Activated CD8-positive, alpha-beta memory T cell treated with anti-CD3 and anti-CD28 coated beads for 1 hour (primary cell): ENCODE measurements around the gene MDFIC2.
"Not testable (repeated sequence)": the region's sequence is repeated elsewhere in the genome, so short reads cannot be mapped to it uniquely, and the experiment has no call there.

Source experiments
- DNase-seq, 2 donors: peaks; one replicate each; pipeline ENCODE4 v3.0.0-alpha.2; 2020; ENCODE audit warnings: low read depth in 1 of 2; ENCODE audit errors: extremely low read depth in 1 of 2

Gene MDFIC2

GRCh38 chr3:70312336-70312735 lies at the start of gene MDFIC2:
Gene MDFIC2, minus strand, starts transcription at chr3:70312638. Its CDS starts 665 bp downstream, at chr3:70311973.
- DNase-seq = no peak

DNA sequence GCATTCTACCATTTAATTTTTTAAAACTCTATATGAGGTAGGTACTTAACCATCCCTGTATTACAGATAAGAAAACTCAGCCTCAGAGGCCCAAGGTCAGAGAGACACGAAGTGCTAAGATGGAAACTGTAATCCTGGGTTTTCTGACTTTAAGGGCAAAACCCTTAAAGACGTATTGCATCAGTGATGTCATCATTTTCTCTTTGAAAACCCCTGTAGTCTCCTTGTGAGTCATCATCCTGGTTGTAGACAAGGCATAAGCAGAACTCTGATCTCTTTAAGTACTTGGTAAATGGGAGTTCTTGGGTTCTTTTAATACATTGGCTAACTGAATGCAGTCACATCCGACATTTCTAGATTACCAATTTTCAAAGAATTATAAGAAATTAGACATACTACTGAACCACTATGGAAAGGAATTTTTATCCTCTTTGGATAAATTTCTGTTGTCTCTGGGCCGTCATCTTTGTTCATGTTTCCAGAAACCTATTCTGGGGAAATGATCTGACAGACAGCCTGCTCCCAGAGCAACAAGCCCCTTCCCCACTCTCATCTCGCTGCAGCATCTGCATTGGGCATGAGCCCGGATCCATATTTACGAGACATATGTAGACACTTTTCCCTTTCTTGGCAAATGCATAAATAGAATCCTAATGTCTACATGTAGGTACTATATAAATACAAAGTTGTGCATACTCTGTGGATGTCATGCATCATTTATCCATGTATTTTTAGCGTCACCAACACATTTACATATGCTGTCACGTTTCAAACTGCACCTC lies 48.7 kb upstream of the MDFIC2 start:
- no peak for DNase-seq

DNA sequence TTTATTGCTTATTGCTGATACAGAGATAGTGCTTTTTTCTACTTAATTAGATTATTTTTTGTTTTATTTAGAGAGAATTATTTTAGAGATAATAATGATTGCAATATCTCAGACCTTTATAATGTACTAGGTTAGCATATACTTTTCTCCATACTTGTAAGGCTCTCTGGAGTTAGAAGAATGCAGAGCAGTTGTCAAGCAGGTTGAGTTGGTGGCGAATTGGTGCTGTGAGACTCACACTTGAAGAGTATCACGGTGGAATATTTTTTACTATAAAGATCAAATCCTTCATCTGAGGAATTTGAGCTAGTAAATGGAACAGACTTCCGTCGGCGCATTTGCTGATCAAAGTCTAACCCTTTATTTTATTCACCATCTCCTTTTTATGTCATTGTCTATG lies 47.3 kb upstream of the MDFIC2 start:
- no peak for DNase-seq

- no peak for DNase-seq
Measured at GRCh38 chr3:70358978-70359580, 46.6 kb upstream of the MDFIC2 start.

- DNase-seq = no peak
Measured at GRCh38 chr3:70352215-70352614, 39.8 kb upstream of the MDFIC2 start.

- no peak for DNase-seq
Measured at GRCh38 chr3:70342149-70342548, 29.7 kb upstream of the MDFIC2 start.

DNA sequence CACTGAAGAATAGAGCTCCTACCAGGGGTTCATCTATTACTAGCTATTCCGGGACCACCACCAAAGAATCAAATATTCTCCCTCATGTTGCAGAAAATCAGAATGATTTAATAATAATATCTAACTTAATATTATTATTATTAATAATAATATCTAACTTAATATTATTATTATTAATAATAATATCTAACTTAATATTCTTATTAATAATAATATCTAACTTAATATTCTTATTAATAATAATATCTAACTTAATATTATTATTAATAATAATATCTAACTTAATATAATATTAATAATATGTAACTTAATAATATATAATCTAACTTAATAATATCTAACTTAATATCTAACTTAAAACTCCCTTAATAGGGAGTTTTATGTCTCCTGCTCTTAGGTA lies 24.4 kb upstream of the MDFIC2 start:
- not testable (repeated sequence) for DNase-seq

- no peak for DNase-seq
Measured at GRCh38 chr3:70333080-70333479, 20.6 kb upstream of the MDFIC2 start.

DNA sequence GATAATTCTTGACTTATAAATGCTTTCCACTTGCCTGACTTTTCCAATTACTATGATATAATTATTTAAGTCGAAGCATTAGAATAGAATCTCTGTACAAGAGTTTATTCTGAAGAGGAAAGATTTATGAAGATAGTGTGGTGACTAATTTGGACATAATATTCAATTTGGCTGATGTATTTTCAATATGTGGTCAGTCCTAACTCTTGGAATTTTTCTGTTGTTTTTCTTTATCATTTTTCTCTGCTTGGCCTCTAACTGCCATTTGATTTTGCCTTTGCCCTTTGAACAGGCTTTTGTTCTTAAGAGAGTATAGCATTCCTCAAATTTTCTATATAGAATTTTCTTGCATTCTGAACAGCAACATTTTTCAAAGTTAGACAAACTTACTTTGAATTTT lies 2.6 kb upstream of the MDFIC2 start:
- no peak for DNase-seq

DNA sequence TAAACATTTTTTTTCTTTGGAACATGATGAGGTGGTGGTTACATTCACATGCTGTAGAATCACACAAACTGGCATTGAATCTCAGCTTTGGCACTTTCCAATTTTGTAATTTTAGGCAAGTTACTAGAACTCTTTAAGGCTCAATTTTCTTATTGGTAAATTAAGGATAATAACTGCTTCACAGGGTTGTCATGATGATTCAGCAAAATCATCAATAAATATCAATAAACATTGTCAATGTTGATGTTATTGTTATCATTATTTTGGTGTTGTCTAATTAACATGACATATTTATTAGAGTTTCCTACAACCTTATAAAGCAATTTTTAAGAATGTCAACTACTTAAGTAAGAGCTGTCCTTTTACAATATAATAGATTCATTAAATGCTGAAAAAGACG lies 1.6 kb downstream of the MDFIC2 start:
- no peak for DNase-seq

DNA sequence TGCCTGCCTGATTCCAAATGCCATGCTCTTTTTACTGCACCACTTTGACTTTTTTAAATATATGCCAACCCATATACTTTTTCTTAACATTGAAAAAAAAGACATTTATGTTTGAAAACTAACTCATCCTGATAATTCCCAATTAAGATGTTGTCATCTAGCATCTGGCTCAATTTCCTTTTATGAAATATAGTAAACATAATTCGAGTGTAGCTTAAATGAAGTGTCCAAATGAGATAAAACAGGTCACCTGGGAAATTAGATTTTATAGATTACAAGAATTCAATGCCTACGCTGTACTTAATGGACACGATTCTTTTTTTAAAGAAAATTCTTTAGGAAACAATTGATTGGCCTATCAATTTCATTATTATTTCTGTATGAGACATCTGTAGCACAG lies 2.8 kb downstream of the MDFIC2 start:
- DNase-seq = no peak

DNA sequence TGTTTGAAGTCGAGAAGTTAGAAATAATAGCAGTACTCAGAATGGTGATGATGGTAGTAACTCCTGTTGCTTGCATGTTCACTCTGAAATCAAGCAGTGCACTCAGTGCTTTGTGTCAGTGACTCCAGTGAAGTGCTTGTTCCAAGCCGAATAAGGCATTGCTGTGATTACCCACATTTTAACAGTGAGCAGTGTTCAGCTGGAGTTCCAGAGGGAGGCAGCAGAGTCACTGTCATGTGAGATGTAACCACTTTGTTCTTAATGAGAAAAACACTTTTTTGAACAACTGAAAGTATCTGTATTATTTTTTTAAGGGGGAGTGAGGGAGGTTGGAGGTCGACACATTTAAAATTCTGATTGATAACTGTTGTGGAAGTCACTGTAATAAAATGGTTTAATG lies 3.7 kb downstream of the MDFIC2 start:
- DNase-seq = no peak

GRCh38 chr3:70306736-70307135 lies 5.7 kb downstream of the MDFIC2 start:
- DNase-seq = no peak

- no peak for DNase-seq
Measured at GRCh38 chr3:70298385-70298784, 14.1 kb downstream of the MDFIC2 start.

GRCh38 chr3:70291097-70291482 lies 21.3 kb downstream of the MDFIC2 start:
- DNase-seq = no peak

GRCh38 chr3:70290431-70291096 lies 21.9 kb downstream of the MDFIC2 start:
- DNase-seq = not testable (repeated sequence)

- DNase-seq = no peak
Measured at GRCh38 chr3:70281663-70282062, 30.8 kb downstream of the MDFIC2 start.

DNA sequence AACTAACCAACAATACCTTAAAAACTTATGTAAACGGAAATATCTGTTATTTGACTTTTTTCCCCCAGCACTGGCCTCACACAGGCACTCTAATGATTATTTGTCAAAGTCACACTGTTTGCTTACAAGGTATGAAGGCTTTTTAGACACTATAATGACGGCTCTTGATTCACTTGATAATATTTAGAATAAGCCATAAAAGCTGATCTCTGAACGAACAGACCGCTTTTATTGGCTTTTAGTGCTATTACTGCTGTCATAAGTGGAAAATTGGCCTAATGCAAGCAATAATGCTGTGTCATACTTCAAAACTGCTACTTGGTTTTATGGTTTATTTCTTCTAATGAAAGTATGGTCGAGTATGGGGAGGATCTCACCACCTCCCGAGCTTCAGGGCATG lies 35.1 kb downstream of the MDFIC2 start:
- no peak for DNase-seq

GRCh38 chr3:70276901-70277300 lies 35.5 kb downstream of the MDFIC2 start:
- DNase-seq = no peak

DNA sequence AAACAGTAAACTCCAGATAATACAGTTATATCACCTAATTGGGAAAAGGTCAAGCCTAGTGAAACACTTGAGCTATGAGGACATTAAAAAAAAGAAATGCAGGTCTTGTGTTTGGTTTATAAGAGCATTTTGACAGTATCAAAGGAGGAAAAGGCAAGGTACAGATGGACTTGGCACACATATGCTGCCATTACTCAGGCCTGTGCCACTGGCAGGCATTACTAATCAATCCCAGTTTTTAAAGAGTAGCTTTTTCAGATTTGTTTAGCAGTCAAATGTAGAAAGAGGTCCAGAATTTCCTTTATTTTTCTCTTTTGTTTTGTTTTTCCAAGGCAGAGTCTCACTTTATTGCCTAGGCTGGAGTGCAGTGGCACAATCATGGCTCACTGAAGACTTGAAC lies 38.9 kb downstream of the MDFIC2 start:
- no peak for DNase-seq

DNA sequence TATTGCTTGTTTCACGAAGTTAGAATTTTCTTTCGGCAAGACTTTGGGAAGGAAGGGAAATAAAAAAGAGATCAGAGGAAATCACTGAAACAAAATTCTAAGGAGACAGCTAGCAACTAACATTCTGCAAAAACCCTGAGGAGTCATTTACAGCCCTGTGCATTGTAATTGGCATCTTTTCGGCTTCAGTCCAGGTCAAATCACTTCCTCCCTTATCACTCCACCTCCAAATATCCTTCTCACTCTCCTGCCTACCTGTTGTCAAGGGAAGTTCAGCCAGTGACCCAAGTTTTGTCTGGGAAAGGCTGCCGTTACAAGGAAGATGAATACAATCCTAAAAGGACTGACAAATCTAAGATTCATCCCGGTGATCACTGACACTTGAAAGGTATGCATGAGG lies 39.6 kb downstream of the MDFIC2 start:
- no peak for DNase-seq

DNA sequence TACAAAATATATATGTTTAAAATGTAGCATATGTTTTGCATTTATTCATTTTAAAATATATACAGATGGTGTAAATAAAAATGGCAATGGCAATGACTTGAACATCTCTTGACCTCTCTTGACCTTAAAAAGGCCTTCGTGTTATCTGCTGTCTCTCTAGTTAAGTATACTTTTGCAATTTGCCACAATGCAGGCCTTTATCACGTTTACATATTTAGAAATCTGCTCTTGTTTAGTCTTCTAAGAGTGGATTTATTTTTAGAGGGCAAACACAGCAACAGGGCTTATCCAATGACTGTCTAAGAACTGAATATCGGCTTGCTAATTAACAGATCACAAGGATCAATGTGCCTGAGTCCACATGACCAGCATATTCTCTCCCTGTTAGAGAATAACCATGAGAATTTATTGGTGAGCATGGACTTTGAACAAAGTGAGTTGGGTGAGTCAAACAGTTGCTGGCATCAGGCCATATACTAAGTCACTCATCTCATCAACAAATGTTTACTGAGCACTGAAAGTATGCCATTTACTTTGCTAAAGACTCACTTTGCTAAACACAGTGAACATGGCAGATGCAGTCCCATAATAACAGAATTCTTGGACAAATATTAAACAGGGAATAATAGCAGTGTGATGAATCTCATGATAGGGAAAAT lies 48.2 kb downstream of the MDFIC2 start:
- no peak for DNase-seq
